Measurements from ENCODE around the gene NELFE.

- TF ChIP-seq CTCF (IDR thresholded peaks at IDR 0.05; ENCODE audit: low read depth, low read length) (no peak), POLR2A (IDR thresholded peaks at IDR 0.05; ENCODE audit: extremely low read depth, insufficient read length) (no peak), MYC (IDR thresholded peaks at IDR 0.05; ENCODE audit: low read depth, low read length) (no peak)
These were observed 10.9 kb downstream of the NELFE start for GRCh38 chr6:31947864-31948263.
